Measurements from ENCODE around the gene MGST2. TPM values are rescaled to one million over a fixed set of nuclear protein-coding genes. Genes with fewer than 3 reads are reported as not detected.

The MGST2 gene
- total RNA-seq, 2 experiments from 2014 or later: 0.70 to 3.0 TPM

GRCh38 chr4:139685180-139685579, 19.6 kb downstream of the MGST2 start:
- Histone ChIP-seq H3K36me3 (ENCODE audit: insufficient read depth, low read length) (no peaks in the 10 kb centered on the region), H3K27ac (ENCODE audit: low read depth in 1 of 2, low read length in 2 of 2) (no peak overlapping the region), H3K9me3 (ENCODE audit: control insufficient read depth in 1 of 2, insufficient read depth in 1 of 2, low read length in 2 of 2) (peaks cover 0 to 3% of the 10 kb centered on the region in 2 experiments), H3K27me3 (ENCODE audit: control insufficient read depth in 1 of 2, insufficient read depth in 2 of 2, low read length in 2 of 2) (no peaks in the 10 kb centered on the region), H3K4me3 (ENCODE audit: low read length) (no peak overlapping the region), H3K4me1 (ENCODE audit: insufficient read depth, low read length) (no peaks in the 10 kb centered on the region)
- intact Hi-C loops (cut with DNase I, micrococcal nuclease): no loop called here
- no peak overlapping the region for H3K27ac Mint-ChIP-seq
- TF ChIP-seq, protein P1, sequence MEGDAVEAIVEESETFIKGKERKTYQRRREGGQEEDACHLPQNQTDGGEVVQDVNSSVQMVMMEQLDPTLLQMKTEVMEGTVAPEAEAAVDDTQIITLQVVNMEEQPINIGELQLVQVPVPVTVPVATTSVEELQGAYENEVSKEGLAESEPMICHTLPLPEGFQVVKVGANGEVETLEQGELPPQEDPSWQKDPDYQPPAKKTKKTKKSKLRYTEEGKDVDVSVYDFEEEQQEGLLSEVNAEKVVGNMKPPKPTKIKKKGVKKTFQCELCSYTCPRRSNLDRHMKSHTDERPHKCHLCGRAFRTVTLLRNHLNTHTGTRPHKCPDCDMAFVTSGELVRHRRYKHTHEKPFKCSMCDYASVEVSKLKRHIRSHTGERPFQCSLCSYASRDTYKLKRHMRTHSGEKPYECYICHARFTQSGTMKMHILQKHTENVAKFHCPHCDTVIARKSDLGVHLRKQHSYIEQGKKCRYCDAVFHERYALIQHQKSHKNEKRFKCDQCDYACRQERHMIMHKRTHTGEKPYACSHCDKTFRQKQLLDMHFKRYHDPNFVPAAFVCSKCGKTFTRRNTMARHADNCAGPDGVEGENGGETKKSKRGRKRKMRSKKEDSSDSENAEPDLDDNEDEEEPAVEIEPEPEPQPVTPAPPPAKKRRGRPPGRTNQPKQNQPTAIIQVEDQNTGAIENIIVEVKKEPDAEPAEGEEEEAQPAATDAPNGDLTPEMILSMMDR (IDR thresholded peaks at IDR 0.05): no peak
- no peak overlapping the region for H3K4me3 Mint-ChIP-seq
- H3K27me3 Mint-ChIP-seq: no peaks in the 10 kb centered on the region
- POLR2A ChIA-PET: no interaction called here
- H3K36me3 Mint-ChIP-seq (ENCODE audit: low read depth): peaks cover 24% of the 10 kb centered on the region
- CTCF ChIA-PET: no interaction called here
- peaks cover 9% of the 10 kb centered on the region for H3K4me1 Mint-ChIP-seq (ENCODE audit: low read depth)
- DNase-seq (no peak), ATAC-seq (ENCODE audit: poor library complexity) (no peak)
- H3K9me3 Mint-ChIP-seq: peaks cover 7% of the 10 kb centered on the region

GRCh38 chr4:139686130-139686529, 20.5 kb downstream of the MGST2 start:
- Histone ChIP-seq H3K4me1 (ENCODE audit: insufficient read depth, low read length) (no peaks in the 10 kb centered on the region), H3K27me3 (ENCODE audit: control insufficient read depth in 1 of 2, insufficient read depth in 2 of 2, low read length in 2 of 2) (no peaks in the 10 kb centered on the region), H3K4me3 (ENCODE audit: low read length) (no peak overlapping the region), H3K9me3 (ENCODE audit: control insufficient read depth in 1 of 2, insufficient read depth in 1 of 2, low read length in 2 of 2) (peaks cover 0 to 3% of the 10 kb centered on the region in 2 experiments), H3K27ac (ENCODE audit: low read depth in 1 of 2, low read length in 2 of 2) (no peak overlapping the region), H3K36me3 (ENCODE audit: insufficient read depth, low read length) (no peaks in the 10 kb centered on the region)
- TF ChIP-seq, protein P1 (IDR thresholded peaks at IDR 0.05): no peak
- Mint-ChIP-seq H3K27me3 (no peaks in the 10 kb centered on the region), H3K9me3 (peaks cover 7% of the 10 kb centered on the region), H3K4me3 (no peak overlapping the region), H3K27ac (no peak overlapping the region), H3K36me3 (ENCODE audit: low read depth) (peaks cover 19% of the 10 kb centered on the region), H3K4me1 (ENCODE audit: low read depth) (peaks cover 9% of the 10 kb centered on the region)
- DNase-seq (no peak), ATAC-seq (ENCODE audit: poor library complexity) (no peak)
- intact Hi-C loops (cut with DNase I, micrococcal nuclease): no loop called here
- POLR2A ChIA-PET: no interaction called here
- CTCF ChIA-PET: no interaction called here

GRCh38 chr4:139686988-139687387, 21.4 kb downstream of the MGST2 start:
- ChIA-PET CTCF (no interaction called here), POLR2A (no interaction called here)
- Histone ChIP-seq H3K4me3 (ENCODE audit: low read length) (no peak overlapping the region), H3K27me3 (ENCODE audit: control insufficient read depth in 1 of 2, insufficient read depth in 2 of 2, low read length in 2 of 2) (no peaks in the 10 kb centered on the region), H3K27ac (ENCODE audit: low read depth in 1 of 2, low read length in 2 of 2) (no peak overlapping the region), H3K9me3 (ENCODE audit: control insufficient read depth in 1 of 2, insufficient read depth in 1 of 2, low read length in 2 of 2) (peaks cover 0 to 3% of the 10 kb centered on the region in 2 experiments), H3K4me1 (ENCODE audit: insufficient read depth, low read length) (no peaks in the 10 kb centered on the region), H3K36me3 (ENCODE audit: insufficient read depth, low read length) (no peaks in the 10 kb centered on the region)
- H3K9me3 Mint-ChIP-seq: peaks cover 7% of the 10 kb centered on the region
- H3K4me3 Mint-ChIP-seq: no peak overlapping the region
- TF ChIP-seq, protein P1 (IDR thresholded peaks at IDR 0.05): no peak
- ATAC-seq (ENCODE audit: poor library complexity): no peak
- intact Hi-C loops (cut with DNase I, micrococcal nuclease): no loop called here
- H3K36me3 Mint-ChIP-seq (ENCODE audit: low read depth): peaks cover 19% of the 10 kb centered on the region
- H3K27ac Mint-ChIP-seq: no peak overlapping the region
- H3K27me3 Mint-ChIP-seq: no peaks in the 10 kb centered on the region
- DNase-seq: no peak
- peaks cover 9% of the 10 kb centered on the region for H3K4me1 Mint-ChIP-seq (ENCODE audit: low read depth)

All from CD4-positive, alpha-beta T cell (primary cell).